ENCODE data around the gene CAP1. TPM values are rescaled to one million over a fixed set of nuclear protein-coding genes. Genes with fewer than 3 reads are reported as not detected.

CAP1 gene
- total RNA-seq, 4 donors from 2014 or later, result 230 to 364 (median 290) TPM

- ATAC-seq (ENCODE audit: low FRiP score) (no peak), DNase-seq (ENCODE audit: low spot score) (no peak)
- no peak for TF ChIP-seq CTCF (IDR thresholded peaks at IDR 0.05)
Measured at GRCh38 chr1:40041466-40041838, 923 bp downstream of the CAP1 start.

GRCh38 chr1:40042341-40042740 is 1.8 kb downstream of the CAP1 start:
- no peak for ATAC-seq (ENCODE audit: low FRiP score)
- no peak for DNase-seq (ENCODE audit: low spot score)
- TF ChIP-seq CTCF (IDR thresholded peaks at IDR 0.05), result no peak

- ATAC-seq (ENCODE audit: low FRiP score) (no peak), DNase-seq (ENCODE audit: low spot score) (no peak)
- no peak for TF ChIP-seq CTCF (IDR thresholded peaks at IDR 0.05)
Measured at GRCh38 chr1:40044110-40044509, 3.6 kb downstream of the CAP1 start.

- DNase-seq (ENCODE audit: low spot score) (no peak), ATAC-seq (ENCODE audit: low FRiP score) (no peak)
- no peak for TF ChIP-seq CTCF (IDR thresholded peaks at IDR 0.05)
Measured at GRCh38 chr1:40045182-40045581, 4.7 kb downstream of the CAP1 start.

- ATAC-seq (ENCODE audit: low FRiP score), result no peak
- no peak for TF ChIP-seq CTCF (IDR thresholded peaks at IDR 0.05)
- no peak for DNase-seq (ENCODE audit: low spot score)
Measured at GRCh38 chr1:40045766-40046165, 5.2 kb downstream of the CAP1 start.

GRCh38 chr1:40047276-40047675 is 6.7 kb downstream of the CAP1 start:
- no peak for TF ChIP-seq CTCF (IDR thresholded peaks at IDR 0.05)
- DNase-seq (ENCODE audit: low spot score) (no peak), ATAC-seq (ENCODE audit: low FRiP score) (no peak)

- no peak for ATAC-seq (ENCODE audit: low FRiP score)
Measured at GRCh38 chr1:40047769-40048168, 7.2 kb downstream of the CAP1 start.

More at GRCh38 chr1:40047769-40048168, 7.2 kb downstream of the CAP1 start:
- TF ChIP-seq CTCF (IDR thresholded peaks at IDR 0.05), result no peak
- no peak for DNase-seq (ENCODE audit: low spot score)
